CD8-positive, alpha-beta memory T cell (primary cell): ENCODE measurements around the gene ALG12. TPM values are rescaled to one million over a fixed set of nuclear protein-coding genes. Genes with fewer than 3 reads are reported as not detected.

Experiments used
- CTCF ChIA-PET: fragments of 350-600 bp; sonication (Branson Sonifier 250); formaldehyde crosslinking; loops from one replicate; lab custom pipeline; 2021; ENCODE audit warnings: antibody characterized with exemption; lab: Charles Lee
- POLR2A ChIA-PET: fragments of 350-600 bp; sonication (Branson Sonifier 250); formaldehyde crosslinking; loops from one replicate; lab custom pipeline; 2021; ENCODE audit warnings: antibody characterized with exemption; lab: Charles Lee
- DNase-seq, 5 donors: peaks; one replicate each; pipeline versions ENCODE4 v3.0.0 to v3.0.0-alpha.2; 2020 to 2022; ENCODE audit warnings: mixed read lengths in 1 of 5
- H3K27ac ChIP-seq: one replicate; pipeline ENCODE4 v1.7.0; 2013; ENCODE audit warnings: low read depth, mild to moderate bottlenecking, low read length, moderate library complexity
- H3K27me3 ChIP-seq: 2 replicates; pipeline ENCODE4 v1.7.0; 2013; ENCODE audit warnings: low read length, mild to moderate bottlenecking; ENCODE audit not compliant: insufficient read depth, poor library complexity, severe bottlenecking
- H3K36me3 ChIP-seq: 2 replicates; pipeline ENCODE4 v1.7.0; 2013; ENCODE audit warnings: mild to moderate bottlenecking, low read length, moderate library complexity; ENCODE audit not compliant: insufficient read depth
- H3K4me1 ChIP-seq: 2 replicates; pipeline ENCODE4 v1.7.0; 2013; ENCODE audit warnings: mild to moderate bottlenecking, low read length, moderate library complexity; ENCODE audit not compliant: insufficient read depth
- H3K4me3 ChIP-seq: 2 replicates; pipeline ENCODE4 v1.7.0; 2013; ENCODE audit warnings: mild to moderate bottlenecking, low read length
- H3K9me3 ChIP-seq: 2 replicates; pipeline ENCODE4 v1.7.0; 2013; ENCODE audit warnings: mild to moderate bottlenecking, low read length
- H3K27ac Mint-ChIP-seq, 8 donors: one replicate each; pipeline ENCODE4 v1.8.0; 2020 to 2021; ENCODE audit warnings: mixed read lengths in 8 of 8, mild to moderate bottlenecking in 6 of 8, inconsistent platforms in 3 of 8, moderate library complexity in 3 of 8
- H3K27me3 Mint-ChIP-seq, 2 donors: one replicate each; pipeline ENCODE4 v1.8.0; 2020 to 2021; ENCODE audit warnings: mixed read lengths in 2 of 2, mild to moderate bottlenecking in 1 of 2, moderate library complexity in 1 of 2
- H3K36me3 Mint-ChIP-seq, 3 donors: one replicate each; pipeline ENCODE4 v1.8.0; 2020 to 2021; ENCODE audit warnings: mixed read lengths in 3 of 3, inconsistent platforms in 1 of 3, mild to moderate bottlenecking in 1 of 3
- H3K4me1 Mint-ChIP-seq, 3 donors: one replicate each; pipeline ENCODE4 v1.8.0; 2020 to 2021; ENCODE audit warnings: mixed read lengths in 3 of 3, inconsistent platforms in 1 of 3, mild to moderate bottlenecking in 1 of 3
- H3K4me3 Mint-ChIP-seq, 7 donors: one replicate each; pipeline ENCODE4 v1.8.0; 2020 to 2021; ENCODE audit warnings: mixed read lengths in 7 of 7, mild to moderate bottlenecking in 6 of 7, moderate library complexity in 4 of 7, inconsistent platforms in 2 of 7
- H3K9me3 Mint-ChIP-seq, 5 donors: one replicate each; pipeline ENCODE4 v1.8.0; 2020 to 2022; ENCODE audit warnings: mixed read lengths in 5 of 5, mild to moderate bottlenecking in 3 of 5, moderate library complexity in 2 of 5, inconsistent platforms in 1 of 5
- polyA plus RNA-seq: library from polyadenylated mRNA; unstranded; fragments of 300-500 nt; fragmentation: Illumina TruSeq; gene quantifications from one replicate; pipeline ENCODE4 v1.2.3, GENCODE V29; 2021
- total RNA-seq, 2 experiments: library from RNA; stranded (reverse); gene quantifications; one replicate each; pipeline ENCODE4 v1.2.3, GENCODE V29; 2021

ALG12 gene
- total and polyA plus RNA-seq, 3 experiments from 2014 or later = 21.0 to 21.8 (median 21.0) TPM

- POLR2A ChIA-PET = no interaction called here
- H3K36me3 ChIP-seq = no peaks in the 10 kb centered on the region
Measured at GRCh38 chr22:49872347-49872746, 45.9 kb downstream of the ALG12 start.

GRCh38 chr22:49871482-49871881, 46.8 kb downstream of the ALG12 start:
- peak overlapping the region in 3 of 8 donors; percentile 68 to 85 (median 80) for H3K27ac Mint-ChIP-seq
- no peak for DNase-seq
- Histone ChIP-seq H3K4me1 (peaks cover 46% of the 10 kb centered on the region), H3K27me3 (no peaks in the 10 kb centered on the region), H3K4me3 (no peak overlapping the region), H3K36me3 (no peaks in the 10 kb centered on the region), H3K9me3 (peaks cover 4% of the 10 kb centered on the region), H3K27ac (no peak overlapping the region)
- POLR2A ChIA-PET = no interaction called here
- CTCF ChIA-PET = interaction anchor here (1.5 kb wide), 1 partner anchor 159 kb away, joined by 3 read pairs; no protein-coding TSS in a partner anchor
- H3K36me3 Mint-ChIP-seq = peaks cover 21 to 38% (median 22%) of the 10 kb centered on the region in 3 donors
- H3K4me1 Mint-ChIP-seq = peaks cover 69 to 82% (median 79%) of the 10 kb centered on the region in 3 donors
- no peak overlapping the region for H3K4me3 Mint-ChIP-seq
- H3K27me3 Mint-ChIP-seq = peaks cover 0 to 4% of the 10 kb centered on the region in 2 donors
- H3K9me3 Mint-ChIP-seq = peaks cover 6 to 17% (median 14%) of the 10 kb centered on the region in 5 donors

More at GRCh38 chr22:49872347-49872746, 45.9 kb downstream of the ALG12 start:
- CTCF ChIA-PET = no interaction called here
- Histone ChIP-seq H3K9me3 (peaks cover 4% of the 10 kb centered on the region), H3K4me1 (peaks cover 42% of the 10 kb centered on the region), H3K27ac (no peak overlapping the region), H3K4me3 (no peak overlapping the region), H3K27me3 (no peaks in the 10 kb centered on the region)
- Mint-ChIP-seq H3K4me1 (peaks cover 63 to 78% (median 75%) of the 10 kb centered on the region in 3 donors), H3K9me3 (peaks cover 6 to 15% (median 9%) of the 10 kb centered on the region in 5 donors), H3K36me3 (peaks cover 23 to 34% (median 26%) of the 10 kb centered on the region in 3 donors), H3K4me3 (no peak overlapping the region), H3K27me3 (peaks cover 0 to 4% of the 10 kb centered on the region in 2 donors), H3K27ac (peak overlapping the region in 5 of 8 donors; percentile 33 to 87 (median 80))
- no peak for DNase-seq

GRCh38 chr22:49869845-49870712, 48.2 kb downstream of the ALG12 start:
- no peak overlapping the region for H3K27ac ChIP-seq
- H3K4me1 Mint-ChIP-seq = peaks cover 71 to 84% (median 81%) of the 10 kb centered on the region in 3 donors
- H3K36me3 ChIP-seq = no peaks in the 10 kb centered on the region
- peaks cover 0 to 4% of the 10 kb centered on the region in 2 donors for H3K27me3 Mint-ChIP-seq
- H3K9me3 ChIP-seq = peaks cover 4% of the 10 kb centered on the region
- ChIA-PET POLR2A (interaction anchor here (0.5 kb wide), 1 partner anchor 14 kb away, joined by 3 read pairs; no protein-coding TSS in a partner anchor), CTCF (interaction anchor here (0.6 to 1.5 kb wide), 3 partner anchors 18 to 236 kb away, joined by 3 read pairs; no protein-coding TSS in a partner anchor)
- H3K4me3 Mint-ChIP-seq = peak overlapping the region; percentile 41 to 87 (median 70)
- peaks cover 46% of the 10 kb centered on the region for H3K4me1 ChIP-seq
- peak in 4 of 5 donors; percentile 27 to 78 (median 56) for DNase-seq
- peak overlapping the region; percentile 81 to 97 (median 94) for H3K27ac Mint-ChIP-seq
- peaks cover 23 to 45% (median 25%) of the 10 kb centered on the region in 3 donors for H3K36me3 Mint-ChIP-seq
- no peak overlapping the region for H3K4me3 ChIP-seq
- H3K27me3 ChIP-seq = no peaks in the 10 kb centered on the region
- H3K9me3 Mint-ChIP-seq = peaks cover 15 to 27% (median 16%) of the 10 kb centered on the region in 5 donors

GRCh38 chr22:49869086-49869830, 49.0 kb downstream of the ALG12 start:
- Mint-ChIP-seq H3K36me3 (peaks cover 20 to 45% (median 23%) of the 10 kb centered on the region in 3 donors), H3K4me3 (peak overlapping the region; percentile 45 to 85 (median 70)), H3K27ac (peak overlapping the region; percentile 61 to 97 (median 93)), H3K4me1 (peaks cover 69 to 83% (median 79%) of the 10 kb centered on the region in 3 donors), H3K27me3 (peaks cover 0 to 4% of the 10 kb centered on the region in 2 donors), H3K9me3 (peaks cover 15 to 27% (median 16%) of the 10 kb centered on the region in 5 donors)
- peaks cover 4% of the 10 kb centered on the region for H3K9me3 ChIP-seq
- peak in 1 of 5 donors; percentile 34 for DNase-seq
- ChIA-PET POLR2A (interaction anchor here (0.6 kb wide), 1 partner anchor 13 kb away, joined by 3 read pairs; no protein-coding TSS in a partner anchor), CTCF (no interaction called here)
- no peaks in the 10 kb centered on the region for H3K36me3 ChIP-seq
- H3K4me3 ChIP-seq = no peak overlapping the region
- H3K27me3 ChIP-seq = no peaks in the 10 kb centered on the region
- H3K27ac ChIP-seq = no peak overlapping the region
- H3K4me1 ChIP-seq = peaks cover 46% of the 10 kb centered on the region

- H3K36me3 Mint-ChIP-seq = peaks cover 13 to 34% (median 19%) of the 10 kb centered on the region in 3 donors
- peak overlapping the region; percentile 91 to 97 (median 93) for H3K27ac Mint-ChIP-seq
- DNase-seq = peak in 1 of 5 donors; percentile 81
- H3K27me3 ChIP-seq = no peaks in the 10 kb centered on the region
- H3K9me3 ChIP-seq = peaks cover 4% of the 10 kb centered on the region
- peaks cover 45% of the 10 kb centered on the region for H3K4me1 ChIP-seq
- peak overlapping the region; percentile 13 for H3K4me3 ChIP-seq
- peaks cover 68 to 84% (median 78%) of the 10 kb centered on the region in 3 donors for H3K4me1 Mint-ChIP-seq
- peak overlapping the region; percentile 46 to 85 (median 68) for H3K4me3 Mint-ChIP-seq
- peaks cover 0 to 4% of the 10 kb centered on the region in 2 donors for H3K27me3 Mint-ChIP-seq
- ChIA-PET CTCF (interaction anchor here (1.1 kb wide), 1 partner anchor 13 kb away, joined by 5 read pairs; no protein-coding TSS in a partner anchor), POLR2A (interaction anchor here (0.6 to 1.0 kb wide), 3 partner anchors 13 to 185 kb away, joined by 4 to 14 read pairs (median 5); no protein-coding TSS in a partner anchor)
- peak overlapping the region; percentile 20 for H3K27ac ChIP-seq
- H3K36me3 ChIP-seq = no peaks in the 10 kb centered on the region
- peaks cover 15 to 27% (median 16%) of the 10 kb centered on the region in 5 donors for H3K9me3 Mint-ChIP-seq
Measured at GRCh38 chr22:49867303-49868265, 50.7 kb downstream of the ALG12 start.

GRCh38 chr22:49866646-49867045, 51.6 kb downstream of the ALG12 start:
- peaks cover 13 to 34% (median 19%) of the 10 kb centered on the region in 3 donors for H3K36me3 Mint-ChIP-seq
- no peak overlapping the region for H3K4me3 ChIP-seq
- H3K27me3 Mint-ChIP-seq = peaks cover 0 to 4% of the 10 kb centered on the region in 2 donors
- peaks cover 45% of the 10 kb centered on the region for H3K4me1 ChIP-seq
- peaks cover 64 to 83% (median 74%) of the 10 kb centered on the region in 3 donors for H3K4me1 Mint-ChIP-seq
- H3K27ac ChIP-seq = no peak overlapping the region
- no peaks in the 10 kb centered on the region for H3K27me3 ChIP-seq
- H3K9me3 Mint-ChIP-seq = peaks cover 15 to 27% (median 16%) of the 10 kb centered on the region in 5 donors
- H3K4me3 Mint-ChIP-seq = peak overlapping the region; percentile 46 to 80 (median 66)
- peaks cover 4% of the 10 kb centered on the region for H3K9me3 ChIP-seq
- DNase-seq = no peak
- no peaks in the 10 kb centered on the region for H3K36me3 ChIP-seq
- POLR2A ChIA-PET = no interaction called here
- CTCF ChIA-PET = no interaction called here
- H3K27ac Mint-ChIP-seq = peak overlapping the region in 7 of 8 donors; percentile 91 to 97 (median 94)
